H1 (cell line): ENCODE data around the gene MMEL1. TPM values are rescaled to one million over a fixed set of nuclear protein-coding genes. Genes with fewer than 3 reads are reported as not detected.

ENCODE experiments used
- ATF2 ChIP-seq: IDR thresholded peaks from 2 replicates; pipeline ENCODE4 v1.6.1; 2012; ENCODE audit warnings: low read length, inconsistent platforms
- CBX5 ChIP-seq: fragments of 300-800, 300-1000 bp; sonication (generic); IDR thresholded peaks from 2 replicates; pipeline ENCODE4 v1.7.1; 2016; ENCODE audit warnings: antibody characterized with exemption, low read length, low read depth
- GTF2F1 ChIP-seq: IDR thresholded peaks from 2 replicates; pipeline ENCODE4 v1.6.1; 2012; ENCODE audit warnings: low read depth, low read length, improper control_type of control experiment, borderline replicate concordance
- HDAC6 ChIP-seq: IDR thresholded peaks from one replicate; pipeline ENCODE4 v1.7.1; 2012; ENCODE audit warnings: low read depth, mild to moderate bottlenecking, inconsistent platforms, low read length, moderate library complexity
- NANOG ChIP-seq: IDR thresholded peaks from 2 replicates; pipeline ENCODE4 v1.6.1; 2011; ENCODE audit warnings: low read length, low read depth, mild to moderate bottlenecking, inconsistent platforms; ENCODE audit not compliant: insufficient read depth, poor library complexity, severe bottlenecking
- RAD21 ChIP-seq, 2 experiments: IDR thresholded peaks in 1 of 2; conservative IDR thresholded peaks in 1 of 2; 2 replicates each; pipeline ENCODE4 v1.6.1; 2011; ENCODE audit warnings: low read depth in 2 of 2, low read length in 2 of 2, improper control_type of control experiment in 1 of 2, inconsistent platforms in 1 of 2, mild to moderate bottlenecking in 1 of 2, moderate library complexity in 1 of 2
- TAF1 ChIP-seq: IDR thresholded peaks from 2 replicates; pipeline ENCODE4 v1.6.1; 2011; ENCODE audit warnings: mild to moderate bottlenecking, low read depth, low read length
- polyA plus RNA-seq, 7 experiments: library from polyadenylated mRNA; depleted of rRNA in 3 of 7; stranded (reverse) in 5 of 7; unstranded in 2 of 7; fragments of >200 nt in 5 of 7; fragments of 200-250 nt in 2 of 7; gene quantifications; 1 replicate in 5 of 7; 2 replicates in 1 of 7; 4 replicates in 1 of 7; pipeline versions ENCODE4 v1.2.1 to v1.2.3, GENCODE V29; 2011 to 2013; ENCODE audit warnings: missing spikeins in 2 of 7, mixed read lengths in 2 of 7
- total RNA-seq: library from RNA; stranded (reverse); fragmentation: NEBNext Ultra II Directional; extraction: Animal tissue kit (Norgen Biotek cat#: 25700); gene quantifications from 2 replicates; pipeline ENCODE4 v1.2.1, GENCODE V29; 2021

Gene MMEL1
- total and polyA plus RNA-seq, 2 of the 8 experiments (the other 6 are each of a cell fraction or from before 2014, with no cell fraction given), result 0.91 to 1.7 TPM

GRCh38 chr1:2567083-2567679 lies 65.6 kb downstream of the MMEL1 start (continued):
- no peak for TF ChIP-seq TAF1
- TF ChIP-seq HDAC6, result no peak
- TF ChIP-seq ATF2, result no peak
- no peak for TF ChIP-seq GTF2F1
- no peak for TF ChIP-seq RAD21 (IDR thresholded peaks at IDR 0.05 in 1 of 2, conservative IDR thresholded peaks at IDR 0.05 in 1 of 2; ENCODE audit: low read depth in 2 of 2, low read length in 2 of 2)
- TF ChIP-seq NANOG, result no peak
- TF ChIP-seq CBX5, result no peak
